CD14-positive monocyte (primary cell): Measurements from ENCODE around the gene AP2A1. TPM values are rescaled to one million over a fixed set of nuclear protein-coding genes. Genes with fewer than 3 reads are reported as not detected.
"Not testable (repeated sequence)": the region's sequence is repeated elsewhere in the genome, so short reads cannot be mapped to it uniquely, and the experiment has no call there.

Source experiments
- DNase-seq, 3 donors: peaks; one replicate each; pipeline ENCODE4 v3.0.0-alpha.2; 2011 to 2022
- H2AFZ ChIP-seq: 2 replicates; pipeline ENCODE4 v1.6.0; 2012; ENCODE audit warnings: mild to moderate bottlenecking, low read depth, low read length, inconsistent platforms; ENCODE audit not compliant: insufficient read depth, poor library complexity, severe bottlenecking
- H3K27ac ChIP-seq, 2 donors: 1 replicate in 1 of 2; 2 replicates in 1 of 2; pipeline ENCODE4 v1.5.1; 2012 to 2013; ENCODE audit warnings: low read length in 2 of 2, control low read depth in 1 of 2, inconsistent platforms in 1 of 2, low read depth in 1 of 2, mild to moderate bottlenecking in 1 of 2
- H3K27me3 ChIP-seq, 2 donors: one replicate each; pipeline versions ENCODE4 v1.6.0 to v1.6.1; 2011 to 2013; ENCODE audit warnings: low read length in 2 of 2; ENCODE audit not compliant: control insufficient read depth in 2 of 2, insufficient read depth in 2 of 2
- H3K36me3 ChIP-seq, 2 donors: replicated peaks in 1 of 2; 1 replicate in 1 of 2; 2 replicates in 1 of 2; pipeline versions ENCODE4 v1.5.1 to v1.6.1; 2012 to 2013; ENCODE audit warnings: low read length in 2 of 2, control low read depth in 1 of 2, inconsistent platforms in 1 of 2, mild to moderate bottlenecking in 1 of 2; ENCODE audit not compliant: insufficient read depth in 2 of 2, control insufficient read depth in 1 of 2
- H3K4me1 ChIP-seq, 2 donors: 1 replicate in 1 of 2; 2 replicates in 1 of 2; pipeline versions ENCODE4 v1.5.1 to v1.6.1; 2012 to 2013; ENCODE audit warnings: low read length in 2 of 2, control low read depth in 1 of 2, inconsistent platforms in 1 of 2, mild to moderate bottlenecking in 1 of 2, moderate library complexity in 1 of 2; ENCODE audit not compliant: insufficient read depth in 2 of 2, control insufficient read depth in 1 of 2
- H3K4me2 ChIP-seq: replicated peaks from 2 replicates; pipeline ENCODE3; 2012; ENCODE audit warnings: low read length, moderate library complexity, mild to moderate bottlenecking; ENCODE audit not compliant: poor library complexity, severe bottlenecking; ENCODE audit errors: extremely low read depth
- H3K4me3 ChIP-seq, 3 experiments: fragments of 200-600 bp in 1 of 3; sonication (generic) in 1 of 3; replicated peaks in 1 of 3; 1 replicate in 2 of 3; 2 replicates in 1 of 3; pipeline ENCODE4 v1.5.1; 2011 to 2013; ENCODE audit warnings: low read length in 3 of 3, mild to moderate bottlenecking in 3 of 3, control low read depth in 2 of 3, low read depth in 2 of 3, inconsistent platforms in 1 of 3, moderate library complexity in 1 of 3
- H3K79me2 ChIP-seq: 2 replicates; pipeline ENCODE4 v1.6.0; 2012; ENCODE audit warnings: mild to moderate bottlenecking, control low read depth, inconsistent platforms, low read length, moderate library complexity; ENCODE audit not compliant: insufficient read depth
- H3K9ac ChIP-seq: 2 replicates; pipeline ENCODE4 v1.6.0; 2017; ENCODE audit warnings: low read length, mild to moderate bottlenecking; ENCODE audit not compliant: insufficient read depth, poor library complexity, severe bottlenecking
- H3K9me3 ChIP-seq, 2 donors: replicated peaks in 1 of 2; 1 replicate in 1 of 2; 2 replicates in 1 of 2; pipeline versions ENCODE4 v1.5.1 to v1.6.1; 2012 to 2013; ENCODE audit warnings: low read length in 2 of 2, control low read depth in 1 of 2; ENCODE audit not compliant: control insufficient read depth in 1 of 2, insufficient read depth in 1 of 2
- H4K20me1 ChIP-seq: 2 replicates; pipeline ENCODE4 v1.6.0; 2012; ENCODE audit warnings: mild to moderate bottlenecking, low read length, control low read depth, moderate library complexity; ENCODE audit not compliant: insufficient read depth
- H3K27ac Mint-ChIP-seq, 7 donors: one replicate each; pipeline ENCODE4 v1.8.0; 2020; ENCODE audit warnings: mild to moderate bottlenecking in 7 of 7, mixed read lengths in 7 of 7, moderate library complexity in 6 of 7, inconsistent platforms in 2 of 7
- H3K27me3 Mint-ChIP-seq, 3 donors: one replicate each; pipeline ENCODE4 v1.8.0; 2021 to 2022; ENCODE audit warnings: low read depth in 3 of 3, mild to moderate bottlenecking in 3 of 3, mixed read lengths in 3 of 3, moderate library complexity in 3 of 3, inconsistent platforms in 1 of 3
- H3K36me3 Mint-ChIP-seq, 2 donors: one replicate each; pipeline ENCODE4 v1.8.0; 2020; ENCODE audit warnings: mixed read lengths in 2 of 2, inconsistent platforms in 1 of 2, mild to moderate bottlenecking in 1 of 2
- H3K4me1 Mint-ChIP-seq: one replicate; pipeline ENCODE4 v1.8.0; 2020; ENCODE audit warnings: mild to moderate bottlenecking, mixed read lengths
- H3K4me3 Mint-ChIP-seq, 2 donors: one replicate each; pipeline ENCODE4 v1.8.0; 2020; ENCODE audit warnings: mild to moderate bottlenecking in 2 of 2, mixed read lengths in 2 of 2, moderate library complexity in 1 of 2
- H3K9me3 Mint-ChIP-seq, 7 donors: one replicate each; pipeline ENCODE4 v1.8.0; 2020 to 2022; ENCODE audit warnings: mixed read lengths in 7 of 7, mild to moderate bottlenecking in 6 of 7, moderate library complexity in 6 of 7, inconsistent platforms in 2 of 7
- WGBS: methylation state at CpG from one replicate; pipeline ENCODE4 v1.1.5; 2013; ENCODE audit warnings: missing lambda C conversion rate; ENCODE audit not compliant: insufficient coverage; 5-methylcytosine and 5-hydroxymethylcytosine counted together
- intact Hi-C, 2 donors: fragments of 100-400 bp; cut with micrococcal nuclease; formaldehyde crosslinking; loops; one replicate each; pipeline versions ENCODE4 v1.15.0 to v1.15.1; 2023
- polyA plus RNA-seq, 3 donors: library from polyadenylated mRNA; depleted of rRNA in 1 of 3; unstranded in 2 of 3; stranded (reverse) in 1 of 3; fragments of 300-500 nt in 2 of 3; fragments of >200 nt in 1 of 3; fragmentation: Illumina TruSeq in 2 of 3; gene quantifications; 1 replicate in 2 of 3; 2 replicates in 1 of 3; pipeline ENCODE4 v1.2.3, GENCODE V29; 2012 to 2021
- TF ChIP-seq, protein P1 (sequence below): fragments of 200-600 bp; IDR thresholded peaks from one replicate; pipeline ENCODE4 v1.8.0; 2022; ENCODE audit warnings: antibody characterized with exemption, mild to moderate bottlenecking

AP2A1 gene
- polyA plus RNA-seq, 3 donors = 12.1 to 117 (median 15.1) TPM

DNA sequence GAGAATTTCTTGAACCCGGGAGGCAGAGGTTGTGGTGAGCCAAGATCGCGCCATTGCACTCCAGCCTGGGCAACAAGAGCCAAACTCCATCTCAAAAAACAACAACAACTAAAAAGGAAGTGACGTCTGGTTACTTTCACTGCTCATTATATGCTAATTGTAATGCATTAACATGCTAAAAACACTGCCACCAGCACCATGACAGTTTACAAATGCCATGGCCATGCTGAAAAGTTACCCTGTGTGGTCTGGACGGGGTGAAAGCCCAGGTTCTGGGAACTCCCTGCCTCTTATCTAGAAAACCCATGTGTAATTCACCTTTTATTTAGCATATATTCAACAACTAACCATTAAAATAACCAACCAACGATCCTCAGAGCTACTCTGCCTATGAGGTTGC lies 47.8 kb upstream of the AP2A1 start:
- H3K27me3 ChIP-seq = no peaks in the 10 kb centered on the region
- H3K4me3 ChIP-seq = no peak overlapping the region
- peaks cover 0 to 4% (median 2%) of the 10 kb centered on the region in 3 donors for H3K27me3 Mint-ChIP-seq
- no peaks in the 10 kb centered on the region for H3K79me2 ChIP-seq
- no peak for DNase-seq
- peak overlapping the region in 3 of 7 donors; percentile 12 to 50 (median 28) for H3K27ac Mint-ChIP-seq
- H3K36me3 Mint-ChIP-seq = no peaks in the 10 kb centered on the region
- H3K4me2 ChIP-seq = no peak overlapping the region
- H3K36me3 ChIP-seq = no peaks in the 10 kb centered on the region
- no peak overlapping the region for H3K9ac ChIP-seq
- H3K9me3 ChIP-seq = no peaks in the 10 kb centered on the region
- H4K20me1 ChIP-seq = no peaks in the 10 kb centered on the region
- H3K9me3 Mint-ChIP-seq = peaks cover 0 to 14% (median 2%) of the 10 kb centered on the region in 7 donors
- H3K4me3 Mint-ChIP-seq = no peak overlapping the region
- intact Hi-C loops = no loop called here
- TF ChIP-seq, protein P1, sequence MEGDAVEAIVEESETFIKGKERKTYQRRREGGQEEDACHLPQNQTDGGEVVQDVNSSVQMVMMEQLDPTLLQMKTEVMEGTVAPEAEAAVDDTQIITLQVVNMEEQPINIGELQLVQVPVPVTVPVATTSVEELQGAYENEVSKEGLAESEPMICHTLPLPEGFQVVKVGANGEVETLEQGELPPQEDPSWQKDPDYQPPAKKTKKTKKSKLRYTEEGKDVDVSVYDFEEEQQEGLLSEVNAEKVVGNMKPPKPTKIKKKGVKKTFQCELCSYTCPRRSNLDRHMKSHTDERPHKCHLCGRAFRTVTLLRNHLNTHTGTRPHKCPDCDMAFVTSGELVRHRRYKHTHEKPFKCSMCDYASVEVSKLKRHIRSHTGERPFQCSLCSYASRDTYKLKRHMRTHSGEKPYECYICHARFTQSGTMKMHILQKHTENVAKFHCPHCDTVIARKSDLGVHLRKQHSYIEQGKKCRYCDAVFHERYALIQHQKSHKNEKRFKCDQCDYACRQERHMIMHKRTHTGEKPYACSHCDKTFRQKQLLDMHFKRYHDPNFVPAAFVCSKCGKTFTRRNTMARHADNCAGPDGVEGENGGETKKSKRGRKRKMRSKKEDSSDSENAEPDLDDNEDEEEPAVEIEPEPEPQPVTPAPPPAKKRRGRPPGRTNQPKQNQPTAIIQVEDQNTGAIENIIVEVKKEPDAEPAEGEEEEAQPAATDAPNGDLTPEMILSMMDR = no peak
- peaks cover 8% of the 10 kb centered on the region for H3K4me1 Mint-ChIP-seq
- WGBS = 84% methylated on average over 2 of the region's 6 CpGs
- H2AFZ ChIP-seq = peak overlapping the region; percentile 17
- H3K27ac ChIP-seq = no peak overlapping the region
- peaks cover 7 to 9% of the 10 kb centered on the region in 2 donors for H3K4me1 ChIP-seq

DNA sequence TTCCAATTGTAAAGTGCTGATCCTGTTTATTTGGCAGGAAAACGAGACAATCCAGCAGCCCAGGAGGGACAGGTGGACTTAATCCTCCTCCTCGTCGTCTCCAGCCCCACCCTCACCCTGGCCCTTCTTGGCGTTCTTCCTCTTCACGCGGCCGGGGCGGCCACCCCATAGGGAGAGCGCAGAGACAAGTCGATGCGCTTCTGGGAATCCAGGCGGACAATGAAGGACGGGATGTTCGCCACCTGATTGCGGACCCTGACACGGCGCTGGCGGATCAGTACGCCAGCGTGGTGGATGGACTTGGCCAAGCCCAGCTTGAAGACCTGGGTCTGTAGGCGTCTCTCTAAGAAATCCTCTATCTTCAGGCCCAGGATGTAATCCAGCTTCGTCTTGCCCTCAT lies 47.4 kb upstream of the AP2A1 start:
- H3K9me3 ChIP-seq, intact Hi-C loops, H3K9ac ChIP-seq, H3K4me2 ChIP-seq, H3K4me3 ChIP-seq, H2AFZ ChIP-seq, H3K4me3 Mint-ChIP-seq, H4K20me1 ChIP-seq, H3K27ac ChIP-seq, H3K36me3 ChIP-seq, H3K36me3 Mint-ChIP-seq, H3K79me2 ChIP-seq, H3K4me1 ChIP-seq, H3K27me3 ChIP-seq, DNase-seq, H3K27me3 Mint-ChIP-seq: not testable (repeated sequence)
- WGBS = 90% methylated on average over 22 of the region's 22 CpGs
- H3K27ac Mint-ChIP-seq = peak overlapping the region in 2 of 7 donors; percentile 12 to 24
- peaks cover 10% of the 10 kb centered on the region for H3K4me1 Mint-ChIP-seq
- peaks cover 0 to 14% (median 2%) of the 10 kb centered on the region in 7 donors for H3K9me3 Mint-ChIP-seq
